Right hindlimb (tissue), 1 donor: Measurements from ENCODE around the gene UTF1.

Experiments used
- DNase-seq: peaks from one replicate; pipeline ENCODE4 v3.0.0-alpha.2; 2018

UTF1 gene

DNA sequence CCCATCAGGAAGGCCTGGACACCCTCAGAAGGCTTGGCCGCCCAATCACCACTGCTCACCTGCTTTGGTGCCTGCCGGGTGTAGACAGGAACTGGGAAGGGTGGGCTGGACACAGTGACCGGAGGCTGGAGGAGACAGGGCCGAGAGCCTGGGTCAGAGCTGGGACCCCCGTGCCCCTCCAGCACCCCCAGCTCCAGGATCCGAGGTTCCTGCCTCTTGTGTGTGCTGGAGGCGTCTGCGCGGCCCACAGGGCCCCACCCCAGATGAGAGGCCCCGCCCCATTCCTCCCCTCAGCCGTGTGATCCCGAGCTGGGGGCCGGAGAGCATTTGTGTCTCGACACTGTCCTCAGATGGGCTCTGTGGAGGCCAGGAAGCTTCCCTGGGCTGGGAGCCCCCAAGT lies 37.3 kb downstream of the UTF1 start:
- DNase-seq: no peak

DNA sequence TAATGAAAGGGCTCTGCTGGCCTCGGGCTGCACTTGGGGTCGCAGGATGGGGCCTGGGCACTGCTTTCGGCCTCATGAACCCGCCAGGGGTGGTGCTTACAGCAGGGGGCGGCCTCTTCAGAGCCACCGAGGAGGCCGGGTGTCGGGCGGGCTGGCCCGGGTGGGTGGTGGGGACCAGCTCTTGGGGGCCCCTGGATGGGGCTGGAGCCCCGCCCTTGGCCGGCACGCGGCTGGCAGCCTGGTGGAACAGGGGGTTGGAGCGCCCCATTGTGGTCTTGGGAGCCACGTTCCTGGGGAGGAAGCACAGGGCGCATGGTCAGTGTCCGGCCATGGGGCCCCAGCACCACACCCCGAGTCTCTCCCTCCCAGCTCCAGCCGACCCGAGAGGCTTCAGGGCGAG lies 37.8 kb downstream of the UTF1 start:
- no peak for DNase-seq

DNA sequence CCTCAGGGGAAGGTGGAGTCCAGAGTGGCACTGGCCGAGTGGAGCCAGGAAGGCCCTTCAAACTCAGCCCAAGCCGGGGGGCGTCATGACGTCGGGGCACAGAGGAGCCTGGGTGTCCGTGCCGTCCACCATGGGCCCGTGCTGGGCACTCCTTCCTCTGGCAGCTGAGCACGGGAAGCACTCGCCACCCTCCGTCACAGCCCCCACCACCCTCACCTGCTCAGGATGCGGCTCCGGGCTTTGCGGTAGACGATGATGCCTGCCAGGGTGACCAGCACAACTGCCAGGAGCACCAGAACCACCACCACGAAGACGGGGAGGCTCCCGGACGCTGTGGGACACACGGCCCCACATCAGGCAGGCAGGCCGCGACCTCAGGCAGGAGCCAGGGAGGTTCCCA lies 38.5 kb downstream of the UTF1 start:
- no peak for DNase-seq

DNA sequence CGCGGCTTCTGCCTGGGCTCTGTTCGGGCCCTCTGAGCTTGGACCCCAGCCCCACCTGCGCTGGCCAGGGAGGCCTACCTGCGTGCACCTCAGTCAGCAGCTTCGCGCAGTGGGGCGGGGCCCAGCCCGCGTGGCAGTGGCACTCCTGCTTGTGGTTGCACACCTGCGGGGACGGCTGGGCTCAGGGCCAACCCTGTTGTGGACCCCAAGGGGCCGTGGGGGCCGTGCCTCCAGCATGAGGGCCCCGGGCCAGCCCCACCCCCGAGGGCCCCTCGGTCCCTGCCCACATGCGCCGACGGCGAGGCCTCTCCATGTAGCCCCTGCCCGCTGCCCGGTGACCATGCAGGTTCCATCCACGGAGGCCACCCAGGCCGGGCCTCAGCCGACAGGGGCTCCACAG lies 39.4 kb downstream of the UTF1 start:
- DNase-seq: no peak

- no peak for DNase-seq
These were observed 40.2 kb downstream of the UTF1 start for GRCh38 chr10:133270204-133270603.

DNA sequence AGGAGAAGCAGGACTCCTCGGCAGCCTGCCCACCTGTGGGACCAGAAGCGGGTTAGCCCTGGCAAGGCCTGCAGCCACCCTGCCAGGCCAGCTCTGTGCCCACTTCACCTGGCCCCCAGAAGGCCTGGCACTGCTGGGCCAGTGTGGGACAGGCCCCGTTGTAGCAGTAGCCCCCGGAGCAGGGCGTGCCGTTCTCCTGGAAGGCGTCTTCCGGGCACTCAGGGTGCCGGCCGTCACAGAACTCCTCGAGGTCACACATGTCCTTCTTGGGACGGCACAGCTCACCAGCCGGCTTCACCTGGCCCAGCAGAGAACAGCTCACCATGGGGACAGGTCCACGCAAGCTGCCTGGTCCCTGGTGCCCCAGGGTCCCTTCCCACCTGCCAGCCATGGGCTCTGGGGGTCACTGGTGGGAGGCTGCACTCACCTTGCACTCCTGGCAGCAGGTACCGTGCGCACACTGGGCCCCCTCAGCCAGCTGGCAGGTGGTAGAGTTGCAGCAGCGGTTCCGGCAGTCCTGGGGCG lies 40.8 kb downstream of the UTF1 start:
- no peak for DNase-seq

DNA sequence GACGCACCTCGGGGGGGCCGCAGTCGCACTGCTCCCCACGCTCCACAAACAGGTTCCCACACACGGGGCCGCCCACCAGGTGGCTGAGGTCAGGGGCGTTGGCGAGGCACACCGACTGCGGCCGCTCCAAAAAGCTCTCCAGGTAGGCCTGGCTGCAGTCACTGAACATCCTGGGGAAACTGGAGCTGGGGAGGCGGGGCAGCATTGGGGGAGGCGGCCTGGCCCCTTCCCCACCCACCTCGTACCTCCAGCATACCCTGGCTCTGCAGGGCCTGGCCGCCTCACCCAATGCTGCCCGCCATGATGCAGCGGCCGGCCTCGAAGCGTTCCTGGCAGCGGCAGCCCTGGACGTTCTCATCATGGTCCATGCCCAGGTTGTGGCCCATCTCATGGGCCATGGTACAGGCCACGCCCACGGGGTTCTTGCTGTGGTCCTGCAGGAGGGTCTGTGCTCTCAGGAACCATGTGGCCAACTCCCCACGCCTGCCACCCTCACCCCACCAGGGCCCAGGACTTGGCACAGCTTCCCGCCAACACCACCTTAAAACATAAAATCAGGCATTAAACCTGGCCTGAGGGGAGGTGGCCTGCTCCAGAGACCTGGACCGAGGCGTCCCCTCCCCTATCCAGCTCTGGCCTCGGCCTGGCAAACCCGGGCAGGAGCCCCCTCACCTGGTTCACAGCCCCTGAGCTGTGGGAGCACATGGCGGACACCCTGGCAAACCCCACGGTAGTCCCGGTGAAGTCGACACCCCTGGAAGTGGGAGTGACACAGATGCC lies 41.7 kb downstream of the UTF1 start:
- no peak for DNase-seq

DNA sequence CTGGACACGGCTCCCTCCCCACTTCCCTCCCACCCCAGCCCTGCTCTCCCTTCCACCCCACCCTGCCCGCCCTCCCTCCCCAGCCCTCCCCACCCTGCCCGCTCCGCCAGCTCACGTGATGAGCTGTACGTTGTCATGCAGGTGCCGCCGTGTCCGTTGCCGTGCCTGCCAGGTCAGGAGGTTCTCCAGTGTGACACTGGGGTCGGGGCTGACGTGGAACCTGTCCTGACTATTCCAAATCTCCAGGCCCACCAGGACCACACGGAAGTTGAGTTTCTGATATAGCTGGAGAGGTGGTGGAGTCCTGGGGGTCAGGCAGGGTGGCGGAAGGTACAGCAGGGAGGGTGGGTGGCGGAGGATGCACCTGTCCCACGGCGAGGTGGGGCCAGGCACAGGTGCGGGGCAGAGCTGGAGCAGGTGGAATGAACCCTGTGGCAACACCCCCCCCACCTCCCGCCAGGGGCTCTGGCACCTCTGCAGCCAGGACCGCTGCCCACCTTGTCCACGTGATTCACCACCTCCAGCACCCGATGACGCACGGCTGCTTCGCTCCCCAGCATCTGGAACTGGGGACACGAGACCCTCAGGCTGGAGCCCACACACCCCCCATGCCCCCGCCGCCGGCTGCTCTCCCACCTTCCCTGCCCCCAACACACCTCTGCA lies 42.4 kb downstream of the UTF1 start:
- DNase-seq: no peak

GRCh38 chr10:133272964-133273420 lies 43.0 kb downstream of the UTF1 start:
- no peak for DNase-seq

- DNase-seq: no peak
These were observed 43.6 kb downstream of the UTF1 start for GRCh38 chr10:133273534-133274143.

DNA sequence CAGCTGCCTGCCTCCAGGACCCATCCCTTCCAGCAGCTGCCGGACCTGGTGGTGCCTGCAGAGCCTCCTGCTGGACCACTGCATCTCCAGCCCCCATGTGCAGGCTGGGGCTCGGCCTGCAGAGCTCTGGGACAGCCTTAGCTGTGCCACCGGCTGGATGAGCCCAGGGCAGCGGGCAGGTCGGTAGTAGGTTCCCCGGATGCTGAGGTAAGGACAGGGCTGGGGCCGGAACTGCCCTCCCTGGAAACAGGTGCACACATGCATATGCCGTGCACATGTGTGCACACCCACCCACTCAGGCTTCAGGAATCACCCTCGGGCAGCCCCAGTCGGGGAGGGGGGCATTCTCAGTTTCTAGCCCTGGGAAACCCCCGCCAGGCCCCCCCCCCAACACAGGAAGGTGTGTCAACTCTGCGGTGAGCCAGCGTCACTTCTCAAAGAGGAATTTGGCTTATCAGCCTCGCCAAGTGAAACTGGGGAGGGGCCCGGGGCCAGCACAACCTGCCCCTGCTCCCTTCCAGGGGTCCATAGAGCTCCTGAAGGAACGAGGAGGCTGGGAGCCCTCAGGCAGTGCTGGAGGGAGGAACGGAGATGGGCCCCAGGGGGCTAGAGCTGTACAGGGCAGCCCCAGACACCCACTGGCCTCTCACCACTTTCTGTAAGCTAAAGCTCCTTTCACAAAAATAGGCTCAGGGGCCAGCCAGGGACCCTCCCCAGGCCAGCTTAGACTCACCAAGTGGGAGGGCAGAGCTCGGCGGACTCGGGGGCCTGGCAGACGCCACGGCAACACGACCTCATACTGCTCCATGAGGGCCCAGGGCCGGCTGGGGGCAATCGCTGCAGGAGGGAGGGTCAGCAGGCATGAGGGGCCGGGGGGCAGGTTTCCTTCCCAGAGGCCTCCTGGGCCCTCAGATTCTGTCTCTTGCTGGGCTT lies 45.0 kb downstream of the UTF1 start:
- DNase-seq: no peak

GRCh38 chr10:133275684-133276092 lies 45.7 kb downstream of the UTF1 start:
- no peak for DNase-seq

GRCh38 chr10:133276100-133276434 lies 46.0 kb downstream of the UTF1 start:
- no peak for DNase-seq

GRCh38 chr10:133276435-133277201 lies 46.6 kb downstream of the UTF1 start, which contains the start of gene ADAM8:
TSS of gene ADAM8 (minus strand) at chr10:133276868. CDS start at chr10:133276817, 51 bp downstream.
- no peak for DNase-seq

GRCh38 chr10:133277277-133277992 lies 47.4 kb downstream of the UTF1 start:
- DNase-seq: no peak

DNA sequence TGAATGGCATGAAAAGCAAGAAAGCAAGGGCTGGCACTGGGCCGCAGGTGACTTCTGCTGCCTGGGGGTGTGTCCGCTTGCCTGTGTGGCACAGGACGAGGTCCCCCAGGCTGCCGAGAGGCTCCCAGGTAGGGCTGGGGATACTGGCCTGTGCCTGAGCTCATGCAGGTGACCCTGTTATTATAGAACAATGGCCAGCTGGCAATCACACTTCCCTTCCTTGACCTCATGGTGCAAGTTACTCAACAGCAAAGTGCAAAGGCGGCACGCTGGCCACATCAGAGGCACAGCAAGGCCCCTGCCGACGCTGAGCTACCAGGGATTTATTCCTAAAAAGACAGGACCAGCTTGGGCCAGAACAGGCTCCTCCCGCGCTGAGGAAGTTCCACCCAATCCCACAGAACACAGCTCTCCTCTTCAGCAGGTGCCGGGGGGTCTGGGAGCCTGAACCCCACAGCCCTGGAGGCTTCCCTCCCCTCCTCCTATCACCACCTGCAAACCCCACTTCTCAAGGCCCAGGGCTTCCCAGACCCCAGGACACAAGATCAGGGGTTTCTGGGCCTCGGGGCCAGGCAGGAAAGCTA lies 48.1 kb downstream of the UTF1 start:
- no peak for DNase-seq

DNA sequence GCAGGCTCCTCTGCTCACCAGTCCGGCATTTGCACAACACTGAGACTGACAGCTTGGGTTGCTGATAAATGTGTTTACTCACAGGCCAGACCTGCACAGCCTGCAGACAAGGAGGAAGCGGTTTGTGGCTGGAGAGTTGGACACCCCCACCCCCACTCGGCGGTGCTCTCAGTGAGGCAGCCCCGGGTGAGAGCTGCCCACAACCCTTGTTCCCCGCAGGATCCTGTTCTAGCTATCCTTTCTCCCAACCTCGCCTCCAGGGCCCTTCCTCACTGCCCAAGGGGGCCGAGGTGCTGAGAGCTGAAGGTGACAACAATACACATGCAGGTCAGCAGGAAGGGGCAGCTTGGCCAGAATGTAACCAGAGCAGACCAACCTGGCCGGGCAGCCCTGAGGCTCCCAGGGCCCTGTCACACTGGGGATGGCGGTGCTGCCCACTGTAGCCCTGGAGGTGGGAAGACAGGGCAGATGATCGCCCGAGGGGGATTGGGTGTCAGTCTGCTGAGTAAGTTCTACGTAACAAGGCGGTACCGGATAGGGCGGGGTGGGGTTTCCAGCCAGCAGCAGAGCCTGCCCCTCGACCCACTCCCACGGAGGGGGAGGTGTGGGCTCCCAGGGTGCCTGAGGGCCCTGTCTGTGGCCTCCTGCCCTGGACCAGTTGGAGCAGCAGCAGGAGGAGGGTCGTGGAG lies 48.7 kb downstream of the UTF1 start:
- no peak for DNase-seq

DNA sequence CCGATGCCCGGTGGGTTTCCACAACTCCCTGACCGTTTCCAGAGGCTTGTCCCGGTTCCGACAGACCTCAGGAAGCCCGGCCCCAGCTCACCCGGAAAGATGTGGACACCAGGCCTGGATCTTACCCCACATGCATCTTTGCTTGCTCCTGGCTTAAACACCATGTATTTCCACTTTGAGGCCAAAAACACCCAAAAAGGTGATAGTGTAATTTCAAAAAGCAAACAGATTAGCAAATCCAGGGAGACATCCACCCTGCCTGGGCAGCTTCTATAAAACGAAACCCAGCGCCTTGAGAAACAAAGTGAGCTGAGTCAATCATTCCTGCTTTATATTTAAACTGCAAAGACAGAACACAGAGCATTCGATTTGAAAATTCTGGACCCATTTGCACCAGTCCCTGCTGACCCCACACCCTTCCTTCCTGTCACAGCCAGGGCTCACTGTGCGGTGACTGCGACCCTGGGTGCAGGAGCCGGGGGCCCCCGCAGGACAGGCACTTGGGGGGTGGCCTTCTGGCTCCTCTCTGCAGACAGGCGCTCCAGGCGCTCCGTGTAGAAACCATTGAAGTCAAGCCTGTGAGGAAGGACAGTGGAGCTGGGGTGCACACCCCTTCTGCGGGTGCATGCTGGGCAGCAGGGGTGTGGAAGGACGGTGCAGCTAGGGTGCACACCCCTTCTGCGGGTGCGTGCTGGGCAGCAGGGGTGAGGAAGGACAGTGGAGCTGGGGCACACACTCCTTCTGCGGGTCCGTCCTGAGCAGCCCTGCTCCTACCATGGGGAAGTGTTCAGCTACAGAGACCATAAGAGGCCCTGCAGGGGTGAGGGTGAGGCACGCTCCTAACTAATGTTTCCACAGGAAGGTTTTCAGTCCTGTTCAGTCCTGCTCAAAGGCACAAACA lies 49.6 kb downstream of the UTF1 start:
- DNase-seq: no peak
